Left renal pelvis (tissue), 4 donors: ENCODE results near the gene METRNL. TPM values are rescaled to one million over a fixed set of nuclear protein-coding genes. Genes with fewer than 3 reads are reported as not detected.

Experiments used
- DNase-seq, 4 donors: peaks; one replicate each; pipeline ENCODE4 v3.0.0-alpha.2; 2013; ENCODE audit warnings: low read depth in 4 of 4, low spot score in 3 of 4
- polyA plus RNA-seq, 4 donors: library from polyadenylated mRNA; unstranded; fragments of 120-200 nt; gene quantifications; one replicate each; pipeline ENCODE4 v1.2.1, GENCODE V29; 2013; ENCODE audit not compliant: insufficient read length in 4 of 4

METRNL gene
- polyA plus RNA-seq, 4 donors: 18.1 to 71.1 (median 41.2) TPM

GRCh38 chr17:83103943-83104311 lies 24.5 kb downstream of the METRNL start:
- no peak for DNase-seq

DNA sequence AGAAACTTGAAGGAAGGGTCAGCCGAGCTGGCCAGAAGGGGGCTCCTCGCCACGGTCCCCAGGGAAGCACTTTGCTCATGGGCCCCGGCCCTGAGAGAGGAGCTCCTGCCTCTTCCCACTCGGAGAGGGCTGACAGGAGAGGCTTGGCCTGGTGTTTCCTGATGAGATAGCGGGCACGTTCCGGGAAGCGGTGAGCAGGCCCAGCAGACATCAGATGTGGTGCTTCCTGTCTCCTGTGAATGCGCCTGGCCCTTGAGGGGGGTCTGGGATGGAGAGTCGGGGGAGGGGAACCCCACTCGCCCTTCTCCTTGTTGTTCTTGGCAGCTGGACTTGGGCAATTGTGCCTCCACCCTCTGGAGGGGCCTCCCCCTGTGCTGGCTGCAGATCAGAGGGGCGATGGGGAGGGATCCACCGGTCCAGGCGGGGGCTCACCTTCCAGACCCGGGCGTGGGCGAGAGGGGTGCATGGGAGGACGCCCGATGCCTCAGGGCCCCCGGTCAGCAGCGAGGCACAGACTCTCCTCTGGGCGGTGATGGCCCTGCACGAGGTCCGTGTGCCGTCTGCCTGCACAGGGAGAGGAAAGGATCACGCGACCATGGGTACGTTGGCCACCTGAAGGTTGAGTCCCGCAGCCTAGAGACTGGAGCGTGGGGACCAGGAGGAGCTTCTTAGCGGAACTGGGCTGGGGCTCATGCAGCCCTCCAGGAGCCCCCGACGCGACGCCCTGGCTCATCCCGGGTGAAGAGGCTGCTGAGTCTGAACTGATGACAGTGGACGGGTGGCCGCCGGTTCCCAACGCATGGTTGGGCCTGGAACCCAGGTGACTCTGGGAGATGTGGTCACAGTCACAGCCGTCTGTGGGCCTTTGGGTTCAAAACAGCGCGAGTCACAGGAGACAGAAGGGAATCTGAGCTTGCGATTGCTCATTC lies 25.4 kb downstream of the METRNL start:
- DNase-seq: no peak

GRCh38 chr17:83105512-83105911 lies 26.1 kb downstream of the METRNL start:
- DNase-seq: no peak

DNA sequence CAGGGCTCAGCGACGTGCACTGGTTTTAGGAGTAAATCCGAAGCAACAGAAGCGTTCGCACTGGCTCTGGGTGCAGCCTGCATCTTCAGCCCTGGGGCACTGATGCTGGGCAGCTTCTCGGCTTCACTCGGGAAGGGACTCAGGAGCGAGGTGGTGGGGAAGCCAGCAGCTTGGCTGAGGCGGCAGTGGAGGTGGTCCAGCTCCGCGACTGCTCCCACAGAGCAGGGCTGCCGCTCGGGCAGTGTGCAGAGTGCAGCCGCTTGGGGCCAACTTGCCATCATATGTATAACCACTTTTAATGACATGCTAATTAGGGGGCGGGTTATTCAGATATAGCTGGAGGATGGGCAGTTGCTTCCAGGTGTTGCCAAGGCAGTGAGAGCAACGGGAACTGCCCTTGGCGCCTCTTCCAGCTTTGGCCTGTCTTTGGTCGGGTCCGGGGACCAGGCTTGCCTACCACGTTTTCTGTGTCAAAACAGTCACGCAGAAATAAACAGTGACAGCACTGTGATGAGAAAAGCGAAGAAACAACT lies 26.7 kb downstream of the METRNL start:
- no peak for DNase-seq

DNA sequence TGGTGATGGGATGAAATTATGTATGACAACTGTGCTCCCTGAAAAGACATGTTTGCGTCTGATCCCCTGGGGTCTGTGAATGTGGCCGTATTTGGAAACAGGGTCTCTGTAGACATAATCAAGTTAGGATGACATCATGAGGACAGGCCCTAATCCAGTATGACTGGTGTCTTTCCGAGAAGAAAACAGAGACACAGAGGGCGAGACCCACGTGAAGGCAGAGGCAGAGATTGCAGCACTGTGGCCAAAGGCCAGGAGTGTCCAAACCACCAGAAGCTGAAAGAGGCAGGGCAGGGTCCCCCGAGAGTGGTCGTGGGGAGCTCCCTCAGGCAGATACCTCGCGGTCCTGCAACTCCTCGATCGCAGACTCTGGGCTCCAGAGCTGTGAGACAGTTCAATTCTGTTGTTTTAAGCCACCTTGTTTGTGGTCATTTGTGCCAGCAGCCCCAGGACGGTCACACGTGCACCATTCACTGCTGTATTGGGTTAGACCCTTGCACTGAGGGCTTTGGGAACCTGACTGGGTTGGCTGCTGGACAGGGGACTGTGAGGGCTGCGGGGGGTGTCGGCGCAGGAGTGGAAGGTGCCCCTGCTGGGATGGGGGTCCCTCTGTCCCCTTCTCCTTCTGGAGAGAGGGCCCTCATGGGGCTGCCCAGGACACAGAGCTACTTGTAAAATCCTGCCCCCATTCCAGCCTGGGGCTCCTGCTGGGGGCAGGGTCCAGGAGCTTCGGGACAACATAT lies 27.7 kb downstream of the METRNL start:
- no peak for DNase-seq

DNA sequence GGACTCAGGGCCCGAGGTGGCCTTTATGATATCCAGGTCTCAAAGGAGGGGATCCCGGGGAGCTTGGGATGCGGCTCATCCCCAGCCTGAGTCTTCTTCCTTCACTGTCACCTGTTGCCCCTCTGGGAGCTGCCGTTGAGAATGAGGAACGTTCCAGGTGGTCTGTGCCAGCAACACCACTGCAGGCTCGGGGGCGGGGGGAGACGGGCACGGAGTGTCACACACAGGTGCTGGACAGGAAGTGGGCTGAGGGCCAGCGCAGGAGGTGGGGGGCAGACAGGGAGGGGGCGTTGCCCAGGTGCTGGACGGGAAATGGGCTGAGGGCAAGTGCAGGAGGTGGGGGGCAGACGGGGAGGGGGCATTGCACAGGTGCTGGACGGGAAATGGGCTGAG lies 28.2 kb downstream of the METRNL start:
- DNase-seq: no peak

DNA sequence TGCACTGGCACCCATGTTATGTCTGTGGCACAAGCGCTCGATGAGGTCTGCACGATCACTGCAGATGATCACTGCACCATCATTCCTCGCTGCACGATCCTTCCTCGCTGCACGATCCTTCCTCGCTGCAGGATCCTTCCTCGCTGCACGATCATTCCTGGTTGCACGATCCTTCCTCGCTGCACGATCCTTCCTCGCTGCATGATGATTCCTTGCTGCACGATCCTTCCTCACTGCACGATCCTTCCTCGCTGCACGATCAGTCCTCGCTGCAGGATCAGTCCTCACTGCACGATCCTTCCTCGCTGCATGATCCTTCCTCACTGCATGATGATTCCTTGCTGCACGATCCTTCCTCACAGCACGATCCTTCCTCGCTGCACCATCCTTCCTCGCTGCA lies 29.3 kb downstream of the METRNL start:
- DNase-seq: no peak

DNA sequence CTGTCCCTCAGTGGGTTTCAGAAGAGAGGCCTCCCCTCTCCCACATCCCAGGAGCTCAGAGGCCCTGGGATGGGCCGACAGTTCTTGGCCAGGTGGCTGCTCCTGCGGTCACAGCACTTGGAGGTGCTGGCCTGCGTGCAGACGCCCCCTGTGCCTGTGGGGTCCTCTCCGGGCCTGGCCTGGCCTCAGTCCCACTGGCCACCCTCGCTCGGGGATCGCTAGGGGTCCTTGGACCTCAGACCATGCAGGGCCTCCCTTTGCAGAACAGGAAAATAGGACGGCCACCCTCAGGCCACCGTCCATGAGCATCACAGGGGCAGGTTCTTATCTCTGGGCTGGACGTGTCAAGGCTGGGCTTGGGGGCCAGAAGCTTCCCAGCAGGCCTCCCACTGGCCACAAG lies 30.0 kb downstream of the METRNL start:
- DNase-seq: no peak

DNA sequence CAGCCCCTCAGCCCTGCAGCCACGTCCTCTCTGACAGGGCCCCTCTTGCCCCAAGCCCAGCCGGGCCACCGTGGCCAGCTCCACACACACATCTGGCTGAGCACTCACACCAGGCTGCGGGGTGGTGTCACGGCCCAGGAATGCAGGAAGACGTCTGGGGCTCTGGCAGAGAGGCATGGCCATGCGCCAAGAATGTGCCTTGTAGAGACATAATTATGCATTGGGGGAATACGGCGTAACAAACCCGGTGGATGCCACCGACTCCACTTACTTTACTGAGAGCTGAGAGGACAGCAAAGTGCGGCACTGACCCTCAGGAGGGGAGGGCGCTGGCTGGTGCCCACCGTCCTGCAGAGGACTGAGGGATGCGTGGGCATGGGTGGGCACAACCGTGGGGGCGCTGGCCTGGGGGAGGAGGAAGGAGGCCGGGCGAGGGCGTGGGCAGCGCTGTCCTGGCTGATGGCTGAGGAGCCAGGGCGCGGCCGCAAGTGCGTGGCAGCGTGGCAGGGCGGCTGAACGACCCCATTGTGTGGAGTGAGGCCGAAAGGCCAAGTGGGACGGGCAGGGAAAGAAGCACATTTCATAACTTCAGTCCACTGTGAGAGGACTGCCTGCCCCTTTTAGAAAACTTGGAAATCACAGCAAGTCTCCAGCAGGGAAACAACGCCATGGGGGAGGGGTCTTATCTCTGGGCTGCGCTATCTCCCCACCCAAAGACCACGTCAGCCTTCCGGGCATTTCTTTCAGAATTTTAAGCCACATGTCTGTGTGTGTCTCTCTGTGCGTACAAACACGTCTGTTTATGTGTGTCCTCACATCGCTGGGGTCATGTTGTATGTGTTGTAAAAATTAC lies 30.6 kb downstream of the METRNL start:
- DNase-seq: no peak

- DNase-seq: no peak
These were observed 31.3 kb downstream of the METRNL start for GRCh38 chr17:83110735-83111134.

DNA sequence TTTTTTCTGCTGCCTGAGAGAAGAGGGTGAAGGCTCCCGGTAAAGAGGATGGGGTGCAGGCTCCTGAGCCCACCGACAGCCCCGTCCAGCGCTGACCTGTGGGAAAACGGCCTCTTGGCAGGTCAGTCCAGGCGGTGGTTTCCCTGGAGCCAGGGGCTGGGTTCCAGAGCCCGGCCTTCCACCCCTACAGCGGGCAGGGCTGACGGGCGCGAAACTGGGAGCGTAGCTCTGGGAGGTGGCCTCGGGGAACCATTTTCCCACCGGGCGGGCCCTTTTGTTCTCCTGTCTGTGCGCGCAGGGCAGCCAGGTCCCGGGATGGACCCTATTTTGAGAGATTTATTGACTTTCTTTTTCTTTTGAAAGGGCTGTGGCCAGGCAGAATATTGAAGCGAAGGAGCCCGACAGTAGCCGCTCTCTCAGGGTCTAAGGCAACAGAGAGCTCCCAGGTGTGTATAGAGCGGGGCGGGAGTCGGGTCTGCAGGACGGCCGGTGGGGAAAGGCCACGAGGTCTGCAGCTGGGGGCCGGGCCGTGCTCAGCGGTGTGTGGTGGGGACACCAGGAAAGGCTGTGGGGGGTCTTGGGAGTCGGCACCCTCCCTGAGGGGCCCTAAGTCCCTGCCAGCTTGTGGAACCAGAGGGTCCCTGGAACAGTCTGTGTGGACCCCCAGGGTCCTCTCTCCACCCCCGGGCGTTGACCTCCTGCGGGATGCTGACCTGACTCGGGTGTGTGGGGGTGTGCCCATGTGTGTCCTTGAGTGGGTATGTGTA lies 32.3 kb downstream of the METRNL start:
- DNase-seq: no peak

GRCh38 chr17:83113381-83113780 lies 34.0 kb downstream of the METRNL start:
- DNase-seq: no peak

- no peak for DNase-seq
These were observed 34.4 kb downstream of the METRNL start for GRCh38 chr17:83113792-83114191.

DNA sequence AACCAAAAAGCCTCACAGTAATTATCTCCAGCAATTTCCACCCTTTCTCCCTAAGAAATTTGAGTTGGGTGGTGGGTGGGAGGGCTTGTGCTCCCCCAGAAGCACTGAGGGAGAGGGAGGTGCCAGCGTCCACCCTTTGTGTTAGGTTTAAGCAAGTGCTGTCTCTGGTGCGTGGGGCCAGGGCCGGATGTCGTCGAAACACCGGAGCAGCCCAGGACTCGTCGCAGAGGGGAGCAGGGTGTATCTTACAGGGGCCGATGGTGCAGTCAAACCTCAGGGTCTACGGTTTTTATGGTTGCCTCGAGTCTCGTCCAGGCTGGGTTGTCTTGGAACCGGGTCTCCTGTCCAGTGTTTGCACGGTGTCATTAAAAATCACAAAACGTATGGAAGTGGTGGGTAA lies 35.3 kb downstream of the METRNL start:
- DNase-seq: no peak

GRCh38 chr17:83115202-83115651 lies 35.8 kb downstream of the METRNL start:
- no peak for DNase-seq

DNA sequence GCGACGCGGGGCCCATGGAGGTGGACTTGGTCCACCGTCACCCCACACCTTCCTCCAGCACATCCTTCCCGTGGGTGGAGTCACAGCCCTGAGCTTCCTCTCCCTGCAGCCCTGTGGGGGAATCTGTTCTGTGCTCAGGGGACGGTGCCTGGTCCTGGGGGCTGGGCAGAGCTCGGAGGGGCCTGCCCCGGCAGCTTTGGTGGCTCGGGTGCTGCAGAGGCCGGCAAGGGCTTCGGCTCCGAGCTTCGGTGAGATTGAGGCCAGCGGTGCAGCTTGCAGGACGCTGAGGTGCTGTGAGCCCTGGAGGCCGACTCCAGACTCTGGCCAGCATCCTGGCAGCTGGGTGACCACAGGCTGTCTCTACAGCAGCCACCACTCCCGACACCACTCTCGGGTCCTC lies 36.4 kb downstream of the METRNL start:
- DNase-seq: no peak

DNA sequence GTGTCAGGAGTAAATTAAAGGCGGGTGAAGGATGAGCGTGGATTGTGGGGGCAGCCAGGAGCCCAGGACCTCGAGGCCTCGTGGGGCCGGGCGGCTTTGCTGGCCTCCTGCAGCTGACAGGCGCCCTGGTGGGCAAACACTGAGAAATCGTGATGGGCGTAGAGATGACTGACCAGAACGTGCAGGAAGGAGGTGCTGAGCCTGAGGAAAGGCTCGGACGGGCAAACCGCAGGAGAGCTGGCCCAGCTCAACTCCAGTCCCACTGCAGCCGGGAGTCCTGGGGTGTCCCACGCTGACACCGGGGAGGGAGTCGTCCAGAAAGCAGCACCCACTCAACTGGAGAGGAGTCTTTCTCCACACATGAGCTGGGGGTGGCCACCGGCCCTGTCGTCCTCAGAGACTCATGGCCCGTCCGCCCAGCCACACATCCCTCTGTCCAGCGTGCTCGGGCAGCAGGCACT lies 36.9 kb downstream of the METRNL start:
- no peak for DNase-seq

DNA sequence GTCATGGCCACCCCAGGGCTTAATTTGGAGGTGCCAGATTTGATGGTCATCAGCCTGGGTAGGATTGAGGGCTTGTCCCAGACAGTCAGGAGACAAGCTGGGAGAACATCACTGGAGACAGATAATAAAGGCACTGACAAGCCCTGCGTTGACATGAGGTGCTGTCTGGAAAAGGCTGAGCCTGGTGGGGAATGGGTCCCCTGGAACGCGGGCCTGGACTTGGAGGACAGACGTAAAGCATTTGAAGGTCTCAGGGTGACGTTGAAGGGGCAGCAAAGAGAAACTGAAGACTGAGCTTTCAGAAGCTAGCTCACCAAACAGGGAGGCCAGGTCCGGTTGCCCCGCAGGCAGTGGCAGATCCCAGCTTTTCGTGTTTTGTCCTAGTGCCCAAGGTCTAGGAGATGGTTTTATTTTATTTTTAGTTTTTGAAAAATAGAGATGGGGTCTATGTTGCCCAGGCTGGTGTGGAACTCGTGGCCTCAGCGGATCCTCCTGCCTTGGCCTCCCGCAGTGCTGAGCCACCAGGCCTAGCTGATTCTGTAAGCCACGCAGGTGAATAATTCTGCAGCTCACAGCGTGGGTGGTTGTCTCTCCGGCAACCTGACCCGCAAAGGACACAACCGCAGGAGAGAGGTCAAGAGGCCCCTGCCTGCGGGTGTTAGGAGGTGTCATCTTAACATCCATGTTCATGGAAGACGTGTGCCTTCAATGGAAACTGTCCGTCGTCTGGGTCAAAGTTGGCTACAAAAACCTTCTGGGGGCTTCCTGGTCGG lies 37.6 kb downstream of the METRNL start:
- DNase-seq: no peak

- DNase-seq: no peak
These were observed 38.2 kb downstream of the METRNL start for GRCh38 chr17:83117583-83117982.
